ENCODE data around the gene POU2F1. TPM values are rescaled to one million over a fixed set of nuclear protein-coding genes. Genes with fewer than 3 reads are reported as not detected.
"Not testable (repeated sequence)": the region's sequence is repeated elsewhere in the genome, so short reads cannot be mapped to it uniquely, and the experiment has no call there.

POU2F1 gene
- total RNA-seq, 1 experiment from 2014 or later = 28.5 TPM

- no TSS peak for BruUV-seq (replicated peaks)
- Histone ChIP-seq H3K79me2 (ENCODE audit: low read depth) (peaks cover 51% of the 10 kb centered on the region), H3K4me2 (peak overlapping the region; percentile 85), H3K27me3 (ENCODE audit: insufficient read depth, low read depth) (no peaks in the 10 kb centered on the region), H4K20me1 (ENCODE audit: insufficient read depth) (no peaks in the 10 kb centered on the region), H3K4me1 (replicated peaks; ENCODE audit: insufficient read depth) (peaks cover 47% of the 10 kb centered on the region), H3K9me2 (ENCODE audit: insufficient read depth) (no peaks in the 10 kb centered on the region), H3K4me3 (peak overlapping the region; percentile 70), H2AFZ (peak overlapping the region; percentile 93), H3K27ac (peak overlapping the region; percentile 82), H3K9me3 (ENCODE audit: insufficient read depth, low read depth) (peaks cover under 1% of the 10 kb centered on the region; the same call in 1 of the 2 replicates), H3K36me3 (ENCODE audit: low read depth) (no peaks in the 10 kb centered on the region), H3F3A (ENCODE audit: insufficient read depth, low read depth) (peaks cover 20% of the 10 kb centered on the region)
- intact Hi-C loops (cut with micrococcal nuclease; ENCODE audit: unreplicated experiment) = loop anchor here (5.0 to 10.0 kb wide), 5 partner anchors 45 to 1590 kb away; partner anchors contain the start of genes DCAF6, MGST3 and MPC2
- POLR2A ChIA-PET (ENCODE audit: unreplicated experiment) = interaction anchor here (0.6 to 0.7 kb wide), 2 partner anchors 120 to 1625 kb away, joined by 4 to 6 read pairs; no protein-coding TSS in a partner anchor
- TF ChIP-seq CTCF (conservative IDR thresholded peaks at IDR 0.05) (no peak), EZH2 (IDR thresholded peaks at IDR 0.05; ENCODE audit: low read depth) (no peak)
- CTCF ChIA-PET = interaction anchor here (0.6 kb wide), 1 partner anchor 1433 kb away, joined by 3 read pairs; no protein-coding TSS in a partner anchor
- peak; percentile 74 to 84 for DNase-seq
Measured at GRCh38 chr1:167221738-167222610, 1.3 kb downstream of the POU2F1 start.

DNA sequence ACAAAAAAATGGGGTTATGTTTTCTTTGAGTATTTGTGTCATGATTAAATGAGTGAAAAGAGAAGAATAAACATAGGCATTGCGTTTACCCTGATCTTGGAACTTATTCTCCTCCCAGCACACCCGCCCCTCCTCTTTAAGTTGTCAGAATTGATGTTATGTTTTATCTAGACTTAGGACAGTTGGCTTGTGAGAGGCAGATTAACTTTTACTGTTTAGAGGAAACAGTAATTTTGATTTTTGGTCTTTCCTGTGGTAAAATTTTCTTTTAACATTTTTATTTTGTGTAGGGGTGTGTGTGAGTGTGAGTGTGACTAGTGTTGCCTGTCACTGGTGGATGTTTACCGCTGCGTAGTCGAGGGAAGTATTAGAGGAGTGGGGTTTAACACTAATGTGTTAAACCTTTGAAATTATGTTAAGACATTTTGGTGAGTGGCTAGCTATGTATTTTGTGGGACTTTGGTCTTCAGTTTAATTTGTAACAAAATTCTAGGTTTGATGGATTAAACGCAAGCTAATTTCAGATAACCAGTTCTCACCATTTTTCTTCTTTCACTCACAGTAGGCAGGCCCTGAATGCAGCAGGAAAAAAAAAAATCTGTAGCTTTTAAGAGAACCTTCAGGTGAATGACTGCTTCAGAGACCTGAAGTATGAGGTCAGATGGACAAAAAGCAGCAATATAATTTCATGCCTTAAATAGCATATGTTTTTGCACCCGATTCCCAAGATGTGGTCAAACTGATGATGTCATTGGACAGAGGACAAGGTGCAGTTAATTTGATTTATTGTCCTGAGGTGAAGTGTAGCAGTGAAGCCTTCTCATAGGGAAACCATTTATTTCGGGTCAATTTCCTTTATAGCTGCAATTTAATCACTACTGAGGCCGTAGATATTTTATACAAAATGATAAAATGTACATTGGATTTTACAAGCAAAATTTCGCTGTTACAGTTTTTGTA, 2.7 kb downstream of the POU2F1 start:
- H3K4me2 ChIP-seq = peak overlapping the region; percentile 85
- H3K9me2 ChIP-seq (ENCODE audit: insufficient read depth) = no peaks in the 10 kb centered on the region
- TSS peak; percentile 24 for BruUV-seq (replicated peaks)
- H4K20me1 ChIP-seq (ENCODE audit: insufficient read depth) = no peaks in the 10 kb centered on the region
- intact Hi-C loops (cut with micrococcal nuclease; ENCODE audit: unreplicated experiment) = loop anchor here (5.0 to 10.0 kb wide), 5 partner anchors 44 to 1591 kb away; partner anchors contain the start of genes DCAF6, MGST3 and MPC2
- H3K36me3 ChIP-seq (ENCODE audit: low read depth) = 0 out of 2 replicates have a peak, but pooled peaks cover 3% of the 10 kb centered on the region
- peaks cover 66% of the 10 kb centered on the region for H3K79me2 ChIP-seq (ENCODE audit: low read depth)
- H3F3A ChIP-seq (ENCODE audit: insufficient read depth, low read depth) = peaks cover 31% of the 10 kb centered on the region
- H3K4me1 ChIP-seq (replicated peaks; ENCODE audit: insufficient read depth) = peaks cover 59% of the 10 kb centered on the region
- TF ChIP-seq CTCF (conservative IDR thresholded peaks at IDR 0.05) (no peak), EZH2 (IDR thresholded peaks at IDR 0.05; ENCODE audit: low read depth) (no peak)
- H3K9me3 ChIP-seq (ENCODE audit: insufficient read depth, low read depth) = no peaks in the 10 kb centered on the region; the same call in 1 of the 2 replicates
- DNase-seq = no peak
- peak overlapping the region; percentile 82 for H3K27ac ChIP-seq
- ChIA-PET CTCF (no interaction called here), POLR2A (ENCODE audit: unreplicated experiment) (no interaction called here)
- no peaks in the 10 kb centered on the region for H3K27me3 ChIP-seq (ENCODE audit: insufficient read depth, low read depth)
- H2AFZ ChIP-seq = no peak overlapping the region
- peak overlapping the region; percentile 70; the same call in 1 of the 2 replicates for H3K4me3 ChIP-seq

DNA sequence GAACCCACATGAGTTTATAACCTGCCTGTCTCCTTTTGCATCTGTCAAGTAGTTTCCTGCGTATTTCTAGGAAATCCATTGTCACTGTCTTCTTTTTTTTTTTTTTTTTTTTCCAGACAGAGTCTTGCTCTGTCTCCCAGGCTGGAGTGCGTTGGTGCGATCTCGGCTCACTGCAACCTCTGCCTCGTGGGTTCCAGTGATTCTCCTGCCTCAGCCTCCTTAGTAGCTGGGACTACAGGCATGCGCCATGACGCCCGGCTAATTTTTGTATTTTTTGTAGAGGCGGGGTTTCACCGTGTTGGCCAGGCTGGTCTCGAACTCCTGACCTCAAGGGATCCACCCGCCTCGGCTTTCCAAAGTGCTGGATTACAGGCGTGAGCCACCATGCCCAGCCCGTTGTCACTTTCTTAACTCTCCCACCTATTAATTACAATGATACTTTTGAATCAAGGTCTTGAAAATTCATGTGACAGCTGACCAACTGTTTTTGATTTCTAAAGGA, 4.1 kb downstream of the POU2F1 start:
- BruUV-seq (replicated peaks); DNase-seq; H3K9me3 ChIP-seq (ENCODE audit: insufficient read depth, low read depth); H3K4me2 ChIP-seq; H2AFZ ChIP-seq; H3K27me3 ChIP-seq (ENCODE audit: insufficient read depth, low read depth); H3K27ac ChIP-seq; CTCF ChIA-PET; H3K36me3 ChIP-seq (ENCODE audit: low read depth); H4K20me1 ChIP-seq (ENCODE audit: insufficient read depth); POLR2A ChIA-PET (ENCODE audit: unreplicated experiment); H3K4me3 ChIP-seq; H3K9me2 ChIP-seq (ENCODE audit: insufficient read depth): not testable (repeated sequence)
- Histone ChIP-seq H3K79me2 (ENCODE audit: low read depth) (peaks cover 80% of the 10 kb centered on the region), H3F3A (ENCODE audit: insufficient read depth, low read depth) (peaks cover 24% of the 10 kb centered on the region), H3K4me1 (replicated peaks; ENCODE audit: insufficient read depth) (peaks cover 63% of the 10 kb centered on the region)
- intact Hi-C loops (cut with micrococcal nuclease; ENCODE audit: unreplicated experiment) = loop anchor here (5.0 to 10.0 kb wide), 5 partner anchors 43 to 1592 kb away; partner anchors contain the start of genes DCAF6, MGST3 and MPC2
